HepG2 (cell line): ENCODE results near the gene OVOL3.

Experiments used
- CBFB ChIP-seq: sonication (generic); formaldehyde crosslinking; IDR thresholded peaks from 2 replicates; pipeline ENCODE4 v1.4.0; 2020; ENCODE audit warnings: missing genetic modification reagents
- CEBPZ ChIP-seq: IDR thresholded peaks from 2 replicates; pipeline ENCODE4 v1.6.1; 2012; ENCODE audit warnings: low read length, improper control_type of control experiment
- HES4 ChIP-seq: sonication (generic); formaldehyde crosslinking; IDR thresholded peaks from 2 replicates; pipeline ENCODE4 v1.9.0; 2021; ENCODE audit warnings: mild to moderate bottlenecking, missing genetic modification reagents, borderline replicate concordance
- HHEX ChIP-seq: IDR thresholded peaks from 2 replicates; pipeline ENCODE4 v1.6.1; 2016; ENCODE audit warnings: control low read depth
- POLR2A ChIP-seq, 2 experiments: IDR thresholded peaks; 2 replicates each; pipeline ENCODE4 v1.6.1; 2011; ENCODE audit warnings: low read depth in 2 of 2, low read length in 2 of 2, mild to moderate bottlenecking in 1 of 2, moderate library complexity in 1 of 2; ENCODE audit not compliant: insufficient read depth in 1 of 2
- ZNF263 ChIP-seq: sonication (generic); formaldehyde crosslinking; IDR thresholded peaks from 2 replicates; pipeline ENCODE4 v1.4.0; 2020; ENCODE audit warnings: missing genetic modification reagents
- ZNF382 ChIP-seq: sonication (generic); formaldehyde crosslinking; IDR thresholded peaks from 2 replicates; pipeline ENCODE4 v1.5.0; 2020; ENCODE audit warnings: missing genetic modification reagents, mild to moderate bottlenecking, borderline replicate concordance
- ZNF639 ChIP-seq: conservative IDR thresholded peaks from 2 replicates; pipeline ENCODE4 v1.6.1; 2018; ENCODE audit warnings: missing genetic modification reagents

DNA sequence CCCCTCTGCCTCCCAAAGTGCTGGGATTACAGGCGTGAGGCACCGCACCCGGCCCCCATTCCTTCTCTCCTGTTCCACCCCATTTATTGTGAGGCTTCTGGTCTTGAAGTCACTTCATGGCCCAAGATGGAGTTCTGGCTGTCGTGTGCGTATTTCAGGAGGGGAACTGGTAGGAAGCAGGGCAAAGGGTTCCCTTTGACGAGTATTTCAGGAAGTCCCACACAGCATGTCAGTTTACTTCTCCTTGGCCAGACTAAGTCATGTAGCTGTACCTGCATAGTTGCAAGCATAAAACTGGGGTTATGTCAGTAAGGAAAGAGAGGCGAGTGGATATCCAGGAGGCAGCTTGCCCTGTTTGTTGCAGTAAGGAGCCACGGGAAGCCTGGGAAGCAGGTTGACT is 46.1 kb upstream of the OVOL3 start:
- TF ChIP-seq POLR2A (IDR thresholded peaks at IDR 0.05; ENCODE audit: insufficient read depth in 1 of 2, low read depth in 2 of 2, low read length in 2 of 2): no peak
- no peak for TF ChIP-seq ZNF382 (CRISPR knock-in tag)
- TF ChIP-seq ZNF639 (CRISPR knock-in tag): no peak
- no peak for TF ChIP-seq HES4 (CRISPR knock-in tag)
- TF ChIP-seq CBFB (CRISPR knock-in tag): no peak
- TF ChIP-seq CEBPZ: no peak
- TF ChIP-seq HHEX: no peak
- TF ChIP-seq ZNF263 (CRISPR knock-in tag): no peak
